Measurements from ENCODE around the gene SH3BP1. TPM values are rescaled to one million over a fixed set of nuclear protein-coding genes. Genes with fewer than 3 reads are reported as not detected.

Gene SH3BP1
- total RNA-seq, 1 experiment from 2014 or later = 39.4 TPM

GRCh38 chr22:37599153-37599552, 40.3 kb upstream of the SH3BP1 start:
- TF ChIP-seq AFF4 (CRISPR knock-in tag; IDR thresholded peaks at IDR 0.05; ENCODE audit: borderline replicate concordance) (no peak), NFE2L1 (CRISPR knock-in tag; IDR thresholded peaks at IDR 0.05) (no peak), FOXJ3 (CRISPR knock-in tag; IDR thresholded peaks at IDR 0.05; ENCODE audit: borderline replicate concordance) (no peak), FOXP1 (CRISPR knock-in tag; IDR thresholded peaks at IDR 0.05; ENCODE audit: borderline replicate concordance) (no peak), ZNF416 (CRISPR knock-in tag; IDR thresholded peaks at IDR 0.05) (no peak), ARID4B (CRISPR knock-in tag; IDR thresholded peaks at IDR 0.05; ENCODE audit: borderline replicate concordance) (no peak), ERG (CRISPR knock-in tag; IDR thresholded peaks at IDR 0.05) (no peak), CREB1 (CRISPR knock-in tag; IDR thresholded peaks at IDR 0.05) (no peak), TEAD4 (CRISPR knock-in tag; IDR thresholded peaks at IDR 0.05) (no peak), HMGA2 (CRISPR knock-in tag; IDR thresholded peaks at IDR 0.05) (no peak), ZSCAN18 (CRISPR knock-in tag; IDR thresholded peaks at IDR 0.05) (no peak)
- TF ChIP-seq, protein P1, sequence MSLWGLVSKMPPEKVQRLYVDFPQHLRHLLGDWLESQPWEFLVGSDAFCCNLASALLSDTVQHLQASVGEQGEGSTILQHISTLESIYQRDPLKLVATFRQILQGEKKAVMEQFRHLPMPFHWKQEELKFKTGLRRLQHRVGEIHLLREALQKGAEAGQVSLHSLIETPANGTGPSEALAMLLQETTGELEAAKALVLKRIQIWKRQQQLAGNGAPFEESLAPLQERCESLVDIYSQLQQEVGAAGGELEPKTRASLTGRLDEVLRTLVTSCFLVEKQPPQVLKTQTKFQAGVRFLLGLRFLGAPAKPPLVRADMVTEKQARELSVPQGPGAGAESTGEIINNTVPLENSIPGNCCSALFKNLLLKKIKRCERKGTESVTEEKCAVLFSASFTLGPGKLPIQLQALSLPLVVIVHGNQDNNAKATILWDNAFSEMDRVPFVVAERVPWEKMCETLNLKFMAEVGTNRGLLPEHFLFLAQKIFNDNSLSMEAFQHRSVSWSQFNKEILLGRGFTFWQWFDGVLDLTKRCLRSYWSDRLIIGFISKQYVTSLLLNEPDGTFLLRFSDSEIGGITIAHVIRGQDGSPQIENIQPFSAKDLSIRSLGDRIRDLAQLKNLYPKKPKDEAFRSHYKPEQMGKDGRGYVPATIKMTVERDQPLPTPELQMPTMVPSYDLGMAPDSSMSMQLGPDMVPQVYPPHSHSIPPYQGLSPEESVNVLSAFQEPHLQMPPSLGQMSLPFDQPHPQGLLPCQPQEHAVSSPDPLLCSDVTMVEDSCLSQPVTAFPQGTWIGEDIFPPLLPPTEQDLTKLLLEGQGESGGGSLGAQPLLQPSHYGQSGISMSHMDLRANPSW (CRISPR knock-in tag; conservative IDR thresholded peaks at IDR 0.05; ENCODE audit: low read depth) = no peak
- Mint-ChIP-seq H3K4me3 (no peak overlapping the region), H3K4me1 (peaks cover 17% of the 10 kb centered on the region), H3K27me3 (ENCODE audit: low read depth) (no peaks in the 10 kb centered on the region; the same call in 1 of the 2 replicates), H3K36me3 (no peaks in the 10 kb centered on the region), H3K27ac (no peak overlapping the region), H3K9me3 (no peaks in the 10 kb centered on the region)
- ATAC-seq = no peak
- ChIA-PET POLR2A (interaction anchor here (0.7 kb wide), 1 partner anchor 126 kb away, joined by 3 read pairs; no protein-coding TSS in a partner anchor), CTCF (interaction anchor here (0.6 to 2.7 kb wide), 8 partner anchors 8 to 127 kb away, joined by 3 to 9 read pairs (median 4); no protein-coding TSS in a partner anchor)
- no peak for DNase-seq (ENCODE audit: low spot score)

Measured in WTC11 (cell line).